Stomach (tissue), 4 donors: ENCODE data around the gene GARIN6.

Experiments
- POLR2AphosphoS5 ChIP-seq, 3 donors: sonication (generic); formaldehyde crosslinking; IDR thresholded peaks; one replicate each; pipeline ENCODE4 v1.6.1; 2016; ENCODE audit warnings: antibody characterized with exemption in 3 of 3
- TF ChIP-seq, protein P1 (sequence below), 7 experiments: fragments of 450-650 bp in 4 of 7; fragments of 200-600 bp in 3 of 7; sonication (generic) in 3 of 7; IDR thresholded peaks; one replicate each; pipeline ENCODE4 v1.5.1; 2016 to 2019; ENCODE audit warnings: antibody characterized with exemption in 7 of 7, control low read depth in 2 of 7, mild to moderate bottlenecking in 1 of 7

DNA sequence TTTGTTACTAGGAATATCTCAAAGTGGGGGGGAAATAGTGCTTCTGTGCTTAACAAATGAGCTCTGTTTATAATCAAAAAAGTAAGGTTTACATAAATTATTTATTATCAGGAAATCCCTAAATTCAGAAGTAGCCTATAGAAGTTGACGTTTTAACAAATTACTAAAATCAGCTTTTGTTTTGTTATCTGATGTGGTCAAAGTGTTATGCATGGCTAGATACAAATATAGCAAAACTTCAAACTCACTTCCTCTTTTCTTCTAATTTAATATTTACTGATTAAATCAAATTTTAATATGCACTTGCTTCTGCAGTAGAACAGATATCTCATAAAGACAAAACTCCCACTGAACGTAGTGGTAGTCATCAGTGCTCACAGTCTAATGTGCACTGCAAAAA lies 47.5 kb downstream of the GARIN6 start:
- TF ChIP-seq, protein P1, sequence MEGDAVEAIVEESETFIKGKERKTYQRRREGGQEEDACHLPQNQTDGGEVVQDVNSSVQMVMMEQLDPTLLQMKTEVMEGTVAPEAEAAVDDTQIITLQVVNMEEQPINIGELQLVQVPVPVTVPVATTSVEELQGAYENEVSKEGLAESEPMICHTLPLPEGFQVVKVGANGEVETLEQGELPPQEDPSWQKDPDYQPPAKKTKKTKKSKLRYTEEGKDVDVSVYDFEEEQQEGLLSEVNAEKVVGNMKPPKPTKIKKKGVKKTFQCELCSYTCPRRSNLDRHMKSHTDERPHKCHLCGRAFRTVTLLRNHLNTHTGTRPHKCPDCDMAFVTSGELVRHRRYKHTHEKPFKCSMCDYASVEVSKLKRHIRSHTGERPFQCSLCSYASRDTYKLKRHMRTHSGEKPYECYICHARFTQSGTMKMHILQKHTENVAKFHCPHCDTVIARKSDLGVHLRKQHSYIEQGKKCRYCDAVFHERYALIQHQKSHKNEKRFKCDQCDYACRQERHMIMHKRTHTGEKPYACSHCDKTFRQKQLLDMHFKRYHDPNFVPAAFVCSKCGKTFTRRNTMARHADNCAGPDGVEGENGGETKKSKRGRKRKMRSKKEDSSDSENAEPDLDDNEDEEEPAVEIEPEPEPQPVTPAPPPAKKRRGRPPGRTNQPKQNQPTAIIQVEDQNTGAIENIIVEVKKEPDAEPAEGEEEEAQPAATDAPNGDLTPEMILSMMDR (IDR thresholded peaks at IDR 0.05), result no peak
- no peak for TF ChIP-seq POLR2AphosphoS5 (IDR thresholded peaks at IDR 0.05)
